ENCODE data around the gene NOS2. TPM values are rescaled to one million over a fixed set of nuclear protein-coding genes. Genes with fewer than 3 reads are reported as not detected.
"Not testable (repeated sequence)": the region's sequence is repeated elsewhere in the genome, so short reads cannot be mapped to it uniquely, and the experiment has no call there.

The NOS2 gene
- total and polyA plus RNA-seq, 8 donors, result 0.03 to 0.43 (median 0.08) TPM; not detected in 1

GRCh38 chr17:27836651-27837050 is 36.3 kb upstream of the NOS2 start:
- ATAC-seq (no peak), FAIRE-seq (no peak)
- no peak for TF ChIP-seq CTCF (IDR thresholded peaks at IDR 0.05)

GRCh38 chr17:27834571-27834970 is 34.2 kb upstream of the NOS2 start:
- no peaks in the 10 kb centered on the region for H3K36me3 ChIP-seq
- no peak for ATAC-seq
- H3K4me3 ChIP-seq, result no peak overlapping the region
- no peak for TF ChIP-seq CTCF (IDR thresholded peaks at IDR 0.05)
- WGBS, 2 donors, result 86 to 90% methylated on average over 3 of the region's 3 CpGs
- no peak overlapping the region for H3K27ac ChIP-seq
- H3K4me1 ChIP-seq, result no peaks in the 10 kb centered on the region
- intact Hi-C loops (cut with DNase I), result no loop called here
- no peak for FAIRE-seq
- H3K9me3 ChIP-seq, result no peaks in the 10 kb centered on the region
- DNase-seq, result no peak
- no peaks in the 10 kb centered on the region for H3K27me3 ChIP-seq

More at GRCh38 chr17:27836651-27837050, 36.3 kb upstream of the NOS2 start:
- Histone ChIP-seq H3K4me1 (peaks cover 0 to 4% (median 0%) of the 10 kb centered on the region in 3 donors), H3K27me3 (no peaks in the 10 kb centered on the region), H3K27ac (no peak overlapping the region), H3K4me3 (no peak overlapping the region), H3K36me3 (no peaks in the 10 kb centered on the region), H3K9me3 (no peaks in the 10 kb centered on the region)
- DNase-seq, result no peak
- intact Hi-C loops (cut with DNase I), result no loop called here

- no peak overlapping the region for H3K4me3 ChIP-seq
- TF ChIP-seq CTCF (IDR thresholded peaks at IDR 0.05), result no peak
- intact Hi-C loops (cut with DNase I), result no loop called here
- no peaks in the 10 kb centered on the region for H3K9me3 ChIP-seq
- H3K4me1 ChIP-seq, result no peaks in the 10 kb centered on the region
- ATAC-seq, result no peak
- no peak overlapping the region for H3K27ac ChIP-seq
- no peaks in the 10 kb centered on the region for H3K36me3 ChIP-seq
- H3K27me3 ChIP-seq, result no peaks in the 10 kb centered on the region
- no peak for FAIRE-seq
- no peak for DNase-seq
Observed at GRCh38 chr17:27832831-27833230, 32.5 kb upstream of the NOS2 start.

GRCh38 chr17:27829888-27830287 is 29.6 kb upstream of the NOS2 start:
- H3K4me1 ChIP-seq; H3K27me3 ChIP-seq; FAIRE-seq; intact Hi-C loops (cut with DNase I); H3K36me3 ChIP-seq; H3K9me3 ChIP-seq; H3K4me3 ChIP-seq: not testable (repeated sequence)
- WGBS, 2 donors, result 0 to 7% methylated on average over 1 of the region's 1 CpG
- H3K27ac ChIP-seq, result peak overlapping the region in 1 of 4 donors; percentile 37
- ATAC-seq, result peak; percentile 91 to 94 (median 92)
- DNase-seq, result peak in 4 of 6 donors; percentile 34 to 40 (median 36)

- peak in 2 of 4 donors; percentile 50 to 60 for ATAC-seq
- no CpG with 5 or more reads among the region's 2 CpGs for WGBS, 2 donors
Observed at GRCh38 chr17:27829143-27829711, 28.9 kb upstream of the NOS2 start.

GRCh38 chr17:27825459-27825858 is 25.1 kb upstream of the NOS2 start:
- DNase-seq (no peak), FAIRE-seq (no peak), ATAC-seq (no peak)
- no peak for TF ChIP-seq CTCF (IDR thresholded peaks at IDR 0.05)
- WGBS, 2 donors, result 45 to 48% methylated on average over 5 of the region's 5 CpGs
- Histone ChIP-seq H3K4me1 (no peaks in the 10 kb centered on the region), H3K27me3 (no peaks in the 10 kb centered on the region), H3K4me3 (no peak overlapping the region), H3K36me3 (no peaks in the 10 kb centered on the region), H3K9me3 (no peaks in the 10 kb centered on the region), H3K27ac (no peak overlapping the region)
- intact Hi-C loops (cut with DNase I), result no loop called here

More at GRCh38 chr17:27829143-27829711, 28.9 kb upstream of the NOS2 start:
- H3K9me3 ChIP-seq; intact Hi-C loops (cut with DNase I); DNase-seq; H3K4me3 ChIP-seq; H3K4me1 ChIP-seq; H3K27ac ChIP-seq; H3K27me3 ChIP-seq; H3K36me3 ChIP-seq; FAIRE-seq: not testable (repeated sequence)
